ENCODE data around the gene ARID4B.
"Not testable (repeated sequence)": the region's sequence is repeated elsewhere in the genome, so short reads cannot be mapped to it uniquely, and the experiment has no call there.

Gene ARID4B

GRCh38 chr1:235270625-235271024 lies 57.4 kb downstream of the ARID4B start:
- no peak for DNase-seq (ENCODE audit: low read depth in 2 of 2)

- not testable (repeated sequence) for DNase-seq (ENCODE audit: low read depth in 2 of 2)
These were observed 58.0 kb downstream of the ARID4B start for GRCh38 chr1:235269990-235270389.

GRCh38 chr1:235268379-235269125 lies 59.4 kb downstream of the ARID4B start:
- no peak for DNase-seq (ENCODE audit: low read depth in 2 of 2)

GRCh38 chr1:235266967-235267366 lies 61.0 kb downstream of the ARID4B start:
- no peak for DNase-seq (ENCODE audit: low read depth in 2 of 2)

- DNase-seq (ENCODE audit: low read depth in 2 of 2) = no peak
These were observed 61.7 kb downstream of the ARID4B start for GRCh38 chr1:235266325-235266724.

GRCh38 chr1:235265900-235266299 lies 62.1 kb downstream of the ARID4B start:
- no peak for DNase-seq (ENCODE audit: low read depth in 2 of 2)

- no peak for DNase-seq (ENCODE audit: low read depth in 2 of 2)
These were observed 63.7 kb downstream of the ARID4B start for GRCh38 chr1:235264327-235264726.

- no peak for DNase-seq (ENCODE audit: low read depth in 2 of 2)
These were observed 65.4 kb downstream of the ARID4B start for GRCh38 chr1:235262539-235262938.

- DNase-seq (ENCODE audit: low read depth in 2 of 2) = no peak
These were observed 66.7 kb downstream of the ARID4B start for GRCh38 chr1:235261243-235261642.

GRCh38 chr1:235259133-235259778 lies 68.7 kb downstream of the ARID4B start:
- no peak for DNase-seq (ENCODE audit: low read depth in 2 of 2)

- DNase-seq (ENCODE audit: low read depth in 2 of 2) = not testable (repeated sequence)
These were observed 69.9 kb downstream of the ARID4B start for GRCh38 chr1:235258068-235258467.

GRCh38 chr1:235254721-235255120 lies 73.3 kb downstream of the ARID4B start:
- no peak for DNase-seq (ENCODE audit: low read depth in 2 of 2)

- peak; percentile 26 to 29 for DNase-seq (ENCODE audit: low read depth in 2 of 2)
These were observed 74.6 kb downstream of the ARID4B start for GRCh38 chr1:235253219-235253962.

- DNase-seq (ENCODE audit: low read depth in 2 of 2) = no peak
These were observed 77.5 kb downstream of the ARID4B start for GRCh38 chr1:235250430-235250829.

GRCh38 chr1:235246022-235246948 lies 81.7 kb downstream of the ARID4B start:
- DNase-seq (ENCODE audit: low read depth in 2 of 2) = no peak

GRCh38 chr1:235244974-235245592 lies 82.9 kb downstream of the ARID4B start:
- DNase-seq (ENCODE audit: low read depth in 2 of 2) = no peak

GRCh38 chr1:235240960-235241359 lies 87.0 kb downstream of the ARID4B start:
- DNase-seq (ENCODE audit: low read depth in 2 of 2) = no peak

GRCh38 chr1:235239851-235240250 lies 88.1 kb downstream of the ARID4B start:
- DNase-seq (ENCODE audit: low read depth in 2 of 2) = no peak

- no peak for DNase-seq (ENCODE audit: low read depth in 2 of 2)
These were observed 89.4 kb downstream of the ARID4B start for GRCh38 chr1:235238558-235238957.

GRCh38 chr1:235236128-235236527 lies 91.9 kb downstream of the ARID4B start:
- no peak for DNase-seq (ENCODE audit: low read depth in 2 of 2)

GRCh38 chr1:235229868-235230267 lies 98.1 kb downstream of the ARID4B start:
- DNase-seq (ENCODE audit: low read depth in 2 of 2) = no peak
